ENCODE data around the gene PHKG1.
A peak's percentile ranks its signal among the peaks of the same experiment; 100 is the strongest.
"Not testable (repeated sequence)": the region's sequence is repeated elsewhere in the genome, so short reads cannot be mapped to it uniquely, and the experiment has no call there.

The PHKG1 gene

DNA sequence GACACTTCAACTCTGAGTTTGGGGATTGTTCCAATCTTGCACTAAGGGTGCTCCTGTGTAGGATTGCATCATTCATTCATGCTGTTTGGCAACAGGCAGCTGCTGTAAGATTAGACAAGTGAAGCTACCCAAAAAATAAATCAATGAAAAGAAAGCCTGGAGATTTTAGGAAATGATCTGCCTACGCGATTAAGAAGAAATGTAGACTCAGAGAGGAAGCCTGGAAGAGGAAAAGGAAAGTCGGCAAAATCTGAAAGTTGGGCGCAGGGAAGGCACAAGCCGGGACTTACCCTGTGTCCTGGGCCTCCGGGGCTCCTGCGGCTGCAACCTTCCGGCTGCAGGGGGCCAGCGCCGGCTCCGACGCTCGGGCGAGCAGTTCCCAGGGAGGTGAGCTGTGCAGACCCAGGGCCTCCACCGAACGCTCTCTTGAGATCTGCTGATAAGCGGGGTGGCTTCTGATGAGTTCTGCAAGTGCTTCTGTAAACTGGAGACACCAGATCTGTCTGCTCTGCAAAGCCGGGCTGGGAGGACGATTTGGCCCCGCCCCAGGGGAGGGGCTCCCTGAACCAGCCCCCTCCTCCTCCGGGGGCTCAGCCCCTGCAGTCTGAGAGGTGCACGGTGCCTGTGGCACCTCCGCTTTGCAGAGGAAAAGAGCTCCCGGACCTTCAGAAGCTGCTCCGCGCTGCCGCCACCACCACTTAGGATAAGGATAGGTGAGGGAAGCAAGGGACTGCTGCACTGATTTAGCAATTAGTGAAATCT is 58.9 kb downstream of the PHKG1 start:
- DNase-seq, result peak; percentile 61

DNA sequence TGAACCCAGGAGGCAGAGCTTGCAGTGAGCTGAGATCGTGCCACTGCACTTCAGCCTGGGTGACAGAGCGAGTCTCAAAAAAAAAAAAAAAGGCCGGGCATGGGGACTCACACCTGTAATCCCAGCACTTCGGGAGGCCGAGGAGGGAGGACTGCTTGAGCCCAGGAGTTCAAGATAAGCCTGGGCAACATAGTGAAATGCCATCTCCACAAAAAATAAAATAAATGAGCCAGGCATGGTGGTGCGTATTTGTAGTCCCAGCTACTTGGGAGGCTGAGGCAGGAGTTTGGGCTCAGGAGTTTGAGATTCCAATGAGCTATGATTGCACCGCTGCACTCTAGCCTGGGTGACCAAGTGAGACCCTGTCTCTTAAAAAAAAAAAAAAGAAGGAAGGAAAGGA is 60.2 kb downstream of the PHKG1 start:
- not testable (repeated sequence) for DNase-seq

DNA sequence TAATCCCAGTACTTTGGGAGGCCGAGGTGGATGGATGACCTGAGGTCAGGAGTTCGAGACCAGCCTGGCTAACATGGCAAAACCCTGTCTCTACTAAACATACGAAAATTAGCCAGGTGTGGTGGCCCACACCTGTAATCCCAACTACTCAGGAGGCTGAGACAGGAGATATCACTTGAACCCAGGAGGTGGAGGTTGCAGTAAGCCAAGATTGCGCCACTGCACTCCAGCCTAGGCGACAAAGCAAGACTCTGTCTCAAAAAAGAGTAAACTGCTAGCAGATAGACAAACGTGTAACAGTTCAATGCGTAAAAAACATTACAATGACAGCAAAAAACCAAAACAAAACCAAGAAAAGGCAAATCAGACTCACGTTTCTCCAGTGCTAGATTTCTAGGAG is 61.2 kb downstream of the PHKG1 start:
- not testable (repeated sequence) for DNase-seq

DNA sequence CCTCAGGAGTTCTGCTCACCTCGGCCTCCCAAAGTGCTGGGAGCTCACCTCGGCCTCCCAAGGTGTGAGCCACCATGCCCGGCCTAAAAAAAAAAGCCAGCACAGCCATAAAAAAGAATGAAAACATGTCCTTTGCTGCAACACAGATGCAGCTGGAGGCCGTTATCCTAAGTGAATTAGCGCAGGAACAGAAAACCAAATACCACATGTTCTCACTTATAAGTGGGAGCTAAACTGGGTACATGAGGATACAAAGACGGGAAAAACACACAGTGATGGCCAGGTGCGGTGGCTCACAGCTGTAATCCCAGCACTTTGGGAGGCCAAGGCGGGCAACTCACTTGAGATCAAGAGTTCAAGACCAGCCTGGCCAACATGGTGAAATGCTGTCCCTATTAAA is 62.4 kb downstream of the PHKG1 start:
- no peak for DNase-seq

All from stimulated activated CD4-positive, alpha-beta T cell treated with anti-CD3 and anti-CD28 coated beads, Interleukin-4, amount 100 ng/mL, for 24 hours (primary cell).